CD4-positive, alpha-beta memory T cell (primary cell): ENCODE results near the gene ASIC2. TPM values are rescaled to one million over a fixed set of nuclear protein-coding genes. Genes with fewer than 3 reads are reported as not detected.

Source experiments
- CTCF ChIA-PET: fragments of 350-600 bp; sonication (Branson Sonifier 250); formaldehyde crosslinking; loops from one replicate; lab custom pipeline; 2021; ENCODE audit warnings: inconsistent platforms; ENCODE audit not compliant: partially characterized antibody; lab: Charles Lee
- POLR2A ChIA-PET: fragments of 350-600 bp; sonication (Branson Sonifier 250); formaldehyde crosslinking; loops from one replicate; lab custom pipeline; 2021; ENCODE audit not compliant: partially characterized antibody; lab: Charles Lee
- DNase-seq, 5 donors: peaks; one replicate each; pipeline versions ENCODE4 v3.0.0 to v3.0.0-alpha.2; 2020 to 2022; ENCODE audit warnings: mixed read lengths in 1 of 5
- H3K27ac ChIP-seq: one replicate; pipeline ENCODE4 v1.7.0; 2013; ENCODE audit warnings: low read depth, low read length
- H3K27me3 ChIP-seq: 2 replicates; pipeline ENCODE4 v1.7.0; 2013; ENCODE audit warnings: mild to moderate bottlenecking, low read length, moderate library complexity; ENCODE audit not compliant: insufficient read depth
- H3K36me3 ChIP-seq: 2 replicates; pipeline ENCODE4 v1.7.0; 2013; ENCODE audit warnings: mild to moderate bottlenecking, low read length, moderate library complexity; ENCODE audit not compliant: insufficient read depth
- H3K4me1 ChIP-seq: 2 replicates; pipeline ENCODE4 v1.7.0; 2013; ENCODE audit warnings: mild to moderate bottlenecking, low read length, moderate library complexity; ENCODE audit not compliant: insufficient read depth
- H3K4me3 ChIP-seq, 2 donors: one replicate each; pipeline ENCODE4 v1.7.0; 2013; ENCODE audit warnings: low read length in 2 of 2, mild to moderate bottlenecking in 1 of 2
- H3K9me3 ChIP-seq, 2 donors: one replicate each; pipeline ENCODE4 v1.7.0; 2013; ENCODE audit warnings: low read length in 2 of 2, control low read depth in 1 of 2; ENCODE audit not compliant: control insufficient read depth in 1 of 2
- H3K27ac Mint-ChIP-seq, 7 donors: one replicate each; pipeline ENCODE4 v1.8.0; 2020 to 2021; ENCODE audit warnings: mixed read lengths in 7 of 7, mild to moderate bottlenecking in 6 of 7, inconsistent platforms in 3 of 7, moderate library complexity in 3 of 7
- H3K27me3 Mint-ChIP-seq, 2 donors: one replicate each; pipeline ENCODE4 v1.8.0; 2020 to 2021; ENCODE audit warnings: mixed read lengths in 2 of 2
- H3K36me3 Mint-ChIP-seq, 2 donors: one replicate each; pipeline ENCODE4 v1.8.0; 2020 to 2021; ENCODE audit warnings: mixed read lengths in 2 of 2, inconsistent platforms in 1 of 2, mild to moderate bottlenecking in 1 of 2
- H3K4me1 Mint-ChIP-seq, 4 donors: one replicate each; pipeline ENCODE4 v1.8.0; 2020 to 2021; ENCODE audit warnings: mixed read lengths in 4 of 4, mild to moderate bottlenecking in 1 of 4
- H3K4me3 Mint-ChIP-seq, 8 donors: one replicate each; pipeline ENCODE4 v1.8.0; 2020 to 2021; ENCODE audit warnings: mixed read lengths in 8 of 8, mild to moderate bottlenecking in 7 of 8, moderate library complexity in 6 of 8, inconsistent platforms in 3 of 8
- H3K9me3 Mint-ChIP-seq, 8 donors: one replicate each; pipeline ENCODE4 v1.8.0; 2020 to 2021; ENCODE audit warnings: mixed read lengths in 8 of 8, mild to moderate bottlenecking in 5 of 8, inconsistent platforms in 3 of 8, moderate library complexity in 1 of 8
- intact Hi-C: fragments of 100-400 bp; cut with micrococcal nuclease; formaldehyde crosslinking; loops from one replicate; pipeline ENCODE4 v1.15.1; 2023
- polyA plus RNA-seq, 2 donors: library from polyadenylated mRNA; unstranded; fragments of 300-500 nt; fragmentation: Illumina TruSeq; gene quantifications; one replicate each; pipeline ENCODE4 v1.2.3, GENCODE V29; 2021
- total RNA-seq, 2 experiments: library from RNA; stranded (reverse); gene quantifications; one replicate each; pipeline ENCODE4 v1.2.3, GENCODE V29; 2021

ASIC2 gene
- total and polyA plus RNA-seq, 4 experiments from 2014 or later, result not detected

DNA sequence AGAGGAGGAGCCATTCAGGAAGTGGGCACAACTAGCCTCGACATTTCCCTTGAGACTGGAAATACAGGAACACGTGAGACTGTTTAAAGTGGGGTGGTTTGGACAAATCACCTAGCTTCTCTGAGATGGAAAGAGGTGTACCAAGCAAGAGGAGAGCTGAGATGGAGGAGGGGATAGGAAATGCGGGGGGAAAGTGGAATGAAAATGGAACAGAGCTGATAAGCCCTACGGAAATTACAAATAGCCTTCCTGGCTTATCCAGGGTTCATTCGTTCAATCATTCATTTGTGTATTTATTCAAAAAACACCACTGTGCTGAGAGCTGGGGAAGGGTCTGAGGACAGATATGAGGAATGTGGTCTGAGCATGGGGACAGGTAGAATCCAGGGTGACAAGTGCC lies 64.1 kb downstream of the ASIC2 start:
- Histone ChIP-seq H3K4me3 (no peak overlapping the region), H3K9me3 (no peaks in the 10 kb centered on the region), H3K27ac (no peak overlapping the region), H3K27me3 (no peaks in the 10 kb centered on the region), H3K36me3 (no peaks in the 10 kb centered on the region), H3K4me1 (no peaks in the 10 kb centered on the region)
- no peak for DNase-seq
- Mint-ChIP-seq H3K4me3 (no peak overlapping the region), H3K27ac (no peak overlapping the region), H3K4me1 (peaks cover 7 to 10% (median 9%) of the 10 kb centered on the region in 4 donors), H3K27me3 (peaks cover 3 to 7% of the 10 kb centered on the region in 2 donors), H3K9me3 (no peaks in the 10 kb centered on the region), H3K36me3 (no peaks in the 10 kb centered on the region)
- POLR2A ChIA-PET, result no interaction called here
- intact Hi-C loops, result no loop called here
- CTCF ChIA-PET, result no interaction called here

DNA sequence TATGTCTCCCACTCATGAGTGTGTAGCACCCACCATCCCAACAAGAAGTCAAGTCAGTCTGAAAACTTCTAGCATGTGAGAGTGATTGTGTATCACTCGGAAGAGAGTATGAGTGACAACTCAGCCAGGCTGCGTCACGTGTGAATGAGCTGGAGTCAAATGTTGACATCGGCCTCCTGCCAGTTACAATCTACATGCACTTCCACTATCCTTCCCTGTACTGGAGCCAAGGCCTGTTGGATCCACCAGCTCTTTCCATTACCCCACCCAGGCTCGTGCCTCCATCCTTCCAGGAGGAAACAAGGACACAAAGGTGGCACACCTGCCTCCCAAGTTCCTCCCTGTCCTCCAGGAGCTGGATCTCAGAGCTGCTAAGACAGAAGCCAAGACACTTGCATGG lies 64.5 kb downstream of the ASIC2 start:
- Histone ChIP-seq H3K27me3 (no peaks in the 10 kb centered on the region), H3K9me3 (no peaks in the 10 kb centered on the region), H3K4me3 (no peak overlapping the region), H3K4me1 (no peaks in the 10 kb centered on the region), H3K36me3 (no peaks in the 10 kb centered on the region), H3K27ac (no peak overlapping the region)
- intact Hi-C loops, result no loop called here
- CTCF ChIA-PET, result no interaction called here
- no peaks in the 10 kb centered on the region for H3K9me3 Mint-ChIP-seq
- H3K36me3 Mint-ChIP-seq, result no peaks in the 10 kb centered on the region
- peaks cover 3 to 7% of the 10 kb centered on the region in 2 donors for H3K27me3 Mint-ChIP-seq
- H3K4me3 Mint-ChIP-seq, result no peak overlapping the region
- no peak for DNase-seq
- H3K4me1 Mint-ChIP-seq, result peaks cover 3 to 6% (median 5%) of the 10 kb centered on the region in 4 donors
- no peak overlapping the region for H3K27ac Mint-ChIP-seq
- POLR2A ChIA-PET, result no interaction called here

DNA sequence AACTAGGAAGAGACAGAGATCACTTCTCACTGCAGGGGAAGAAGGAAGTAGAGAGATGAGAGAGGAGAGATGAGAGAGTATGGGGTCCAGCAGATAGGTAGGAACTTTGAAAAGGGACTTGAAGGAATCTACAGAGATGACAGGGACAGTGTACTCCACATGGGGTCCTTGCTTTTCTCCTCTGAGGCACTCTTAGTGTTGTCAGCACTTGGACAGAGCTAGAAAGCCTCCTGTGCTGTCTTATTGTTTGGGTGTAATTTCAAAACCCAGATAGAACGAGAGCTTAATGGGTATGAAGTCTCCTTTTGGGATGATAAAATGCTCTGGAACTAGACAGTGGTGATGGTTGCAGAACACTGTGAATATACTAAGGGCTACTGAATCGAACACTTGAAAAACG lies 65.2 kb downstream of the ASIC2 start:
- Mint-ChIP-seq H3K4me1 (no peaks in the 10 kb centered on the region), H3K27ac (no peak overlapping the region), H3K4me3 (no peak overlapping the region), H3K9me3 (no peaks in the 10 kb centered on the region), H3K36me3 (no peaks in the 10 kb centered on the region), H3K27me3 (peaks cover 3 to 7% of the 10 kb centered on the region in 2 donors)
- no peaks in the 10 kb centered on the region for H3K4me1 ChIP-seq
- no peaks in the 10 kb centered on the region for H3K9me3 ChIP-seq
- ChIA-PET POLR2A (no interaction called here), CTCF (no interaction called here)
- intact Hi-C loops, result no loop called here
- no peaks in the 10 kb centered on the region for H3K36me3 ChIP-seq
- no peaks in the 10 kb centered on the region for H3K27me3 ChIP-seq
- H3K4me3 ChIP-seq, result no peak overlapping the region
- no peak overlapping the region for H3K27ac ChIP-seq
- DNase-seq, result no peak

DNA sequence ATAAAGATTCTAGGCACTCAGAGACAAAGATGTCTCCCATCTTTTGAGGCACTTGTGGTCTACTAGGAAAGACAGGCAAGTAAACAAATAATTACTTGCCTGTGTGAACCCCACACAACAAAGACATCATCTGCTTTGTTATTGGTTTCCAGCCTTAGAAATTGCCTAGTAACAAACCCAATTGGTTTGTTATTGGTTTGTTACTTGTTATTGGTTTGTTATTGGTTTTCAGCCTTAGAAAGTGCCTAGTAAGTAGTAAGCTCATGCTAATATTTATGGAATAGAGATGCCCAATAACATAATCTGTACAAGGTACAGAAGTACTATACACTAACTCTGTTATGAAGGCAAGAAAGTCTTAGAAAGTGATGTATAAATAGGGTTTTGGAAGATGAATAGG lies 67.1 kb downstream of the ASIC2 start:
- H3K4me1 Mint-ChIP-seq, result no peaks in the 10 kb centered on the region
- Histone ChIP-seq H3K4me3 (no peak overlapping the region), H3K36me3 (no peaks in the 10 kb centered on the region), H3K27ac (no peak overlapping the region), H3K4me1 (no peaks in the 10 kb centered on the region), H3K9me3 (no peaks in the 10 kb centered on the region), H3K27me3 (no peaks in the 10 kb centered on the region)
- intact Hi-C loops, result no loop called here
- DNase-seq, result no peak
- no peaks in the 10 kb centered on the region for H3K36me3 Mint-ChIP-seq
- CTCF ChIA-PET, result no interaction called here
- H3K4me3 Mint-ChIP-seq, result no peak overlapping the region
- POLR2A ChIA-PET, result no interaction called here
- no peak overlapping the region for H3K27ac Mint-ChIP-seq
- no peaks in the 10 kb centered on the region for H3K9me3 Mint-ChIP-seq
- H3K27me3 Mint-ChIP-seq, result peaks cover 5 to 7% of the 10 kb centered on the region in 2 donors

DNA sequence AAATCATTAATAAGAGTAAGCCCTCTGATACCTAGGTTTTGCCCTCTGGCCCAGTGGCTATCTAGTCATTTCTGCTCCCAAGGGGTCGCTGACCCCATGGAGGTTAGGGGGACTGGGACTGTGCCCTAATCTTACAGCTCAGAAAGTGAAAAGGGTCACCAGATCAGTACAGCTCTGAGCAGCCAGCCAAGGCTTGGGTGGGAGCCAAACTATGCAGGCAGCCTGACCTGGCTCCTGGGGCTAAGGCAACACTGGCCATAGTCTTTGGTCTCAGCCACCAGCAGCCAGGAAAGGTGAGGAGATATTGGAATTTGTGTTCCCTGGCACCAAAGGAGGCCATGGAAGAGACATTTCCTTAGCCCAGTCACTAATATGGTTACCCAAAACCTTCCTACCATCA lies 67.6 kb downstream of the ASIC2 start:
- ChIA-PET CTCF (no interaction called here), POLR2A (no interaction called here)
- Histone ChIP-seq H3K27me3 (no peaks in the 10 kb centered on the region), H3K4me3 (no peak overlapping the region), H3K4me1 (no peaks in the 10 kb centered on the region), H3K36me3 (no peaks in the 10 kb centered on the region), H3K9me3 (no peaks in the 10 kb centered on the region), H3K27ac (no peak overlapping the region)
- no peak overlapping the region for H3K4me3 Mint-ChIP-seq
- H3K27ac Mint-ChIP-seq, result no peak overlapping the region
- intact Hi-C loops, result no loop called here
- H3K9me3 Mint-ChIP-seq, result no peaks in the 10 kb centered on the region
- no peaks in the 10 kb centered on the region for H3K4me1 Mint-ChIP-seq
- no peaks in the 10 kb centered on the region for H3K36me3 Mint-ChIP-seq
- H3K27me3 Mint-ChIP-seq, result peaks cover 5 to 7% of the 10 kb centered on the region in 2 donors
- DNase-seq, result no peak

DNA sequence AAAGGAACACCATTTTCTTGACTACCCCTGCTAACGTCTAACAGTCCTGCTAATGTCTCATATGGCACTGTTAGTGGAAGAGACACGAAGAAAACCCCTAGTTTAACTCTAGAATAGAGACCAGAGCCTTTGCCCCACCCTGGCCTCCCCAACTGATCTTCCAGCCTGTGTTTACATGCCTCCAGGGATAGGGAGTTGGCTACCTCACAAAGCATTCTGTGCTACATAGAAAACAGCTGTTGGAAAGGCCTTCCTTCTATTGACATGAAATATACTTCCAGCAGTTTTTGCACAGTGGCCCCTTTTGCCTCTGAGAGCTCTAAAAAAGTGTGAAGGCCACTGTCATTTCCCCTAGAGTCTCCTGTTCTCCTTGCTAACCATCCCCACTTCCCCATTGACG lies 73.1 kb downstream of the ASIC2 start:
- Histone ChIP-seq H3K27me3 (peaks cover 4% of the 10 kb centered on the region), H3K9me3 (no peaks in the 10 kb centered on the region), H3K4me3 (no peak overlapping the region), H3K36me3 (no peaks in the 10 kb centered on the region), H3K27ac (no peak overlapping the region), H3K4me1 (no peaks in the 10 kb centered on the region)
- Mint-ChIP-seq H3K4me1 (no peaks in the 10 kb centered on the region), H3K9me3 (peaks cover 0 to 2% (median 0%) of the 10 kb centered on the region in 8 donors), H3K27ac (no peak overlapping the region), H3K4me3 (no peak overlapping the region), H3K36me3 (no peaks in the 10 kb centered on the region), H3K27me3 (peaks cover 8 to 21% of the 10 kb centered on the region in 2 donors)
- CTCF ChIA-PET, result no interaction called here
- intact Hi-C loops, result no loop called here
- POLR2A ChIA-PET, result no interaction called here
- no peak for DNase-seq

DNA sequence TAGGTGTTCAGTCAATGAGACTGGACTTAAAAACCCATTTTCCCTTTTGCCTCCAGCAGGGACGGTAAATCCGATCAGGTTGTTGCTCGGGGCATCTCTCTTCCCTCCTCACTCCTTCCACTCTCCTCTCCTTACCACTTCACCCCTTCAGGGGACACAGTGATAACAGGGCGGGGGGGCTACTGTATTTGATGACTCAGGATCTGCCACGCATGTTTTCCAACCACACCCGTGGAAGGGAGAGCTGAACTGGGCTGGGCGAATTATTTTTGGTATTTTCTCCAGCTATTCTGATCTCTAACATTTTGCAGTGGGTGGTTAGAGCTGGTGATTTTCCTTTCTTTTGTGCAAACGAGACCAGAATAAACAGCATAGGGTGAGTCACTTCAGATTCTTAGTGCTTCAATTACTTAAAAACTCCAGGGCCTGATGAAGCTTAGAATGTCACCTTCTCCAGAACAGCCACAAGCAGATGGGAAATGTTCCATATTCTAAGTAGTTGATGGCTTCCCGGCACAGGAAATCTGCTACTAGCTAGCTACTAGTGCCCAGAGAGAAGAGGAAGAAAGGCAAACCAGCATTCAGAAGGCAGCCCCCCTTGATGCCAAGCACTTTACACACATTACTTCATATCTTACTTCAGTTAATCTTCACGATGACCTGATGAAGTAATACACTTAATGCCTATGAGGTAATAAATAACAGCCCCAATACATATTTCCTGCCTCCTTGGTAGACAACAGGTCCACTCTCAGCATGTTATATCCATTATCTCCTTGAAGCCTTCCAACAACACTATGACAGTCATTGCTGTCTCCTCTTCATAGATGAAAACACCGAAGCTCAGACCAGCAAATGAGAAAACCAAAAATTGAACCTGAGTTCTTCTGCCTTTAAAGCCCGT lies 74.1 kb downstream of the ASIC2 start:
- DNase-seq, result no peak
- H3K4me1 Mint-ChIP-seq, result no peaks in the 10 kb centered on the region
- CTCF ChIA-PET, result no interaction called here

More for the DNA sequence above, 74.1 kb downstream of the ASIC2 start:
- intact Hi-C loops, result no loop called here
- Histone ChIP-seq H3K4me3 (no peak overlapping the region), H3K9me3 (no peaks in the 10 kb centered on the region), H3K27me3 (peaks cover 4% of the 10 kb centered on the region), H3K4me1 (no peaks in the 10 kb centered on the region), H3K27ac (no peak overlapping the region), H3K36me3 (no peaks in the 10 kb centered on the region)
- H3K4me3 Mint-ChIP-seq, result no peak overlapping the region
- peaks cover 8 to 23% of the 10 kb centered on the region in 2 donors for H3K27me3 Mint-ChIP-seq
- no peak overlapping the region for H3K27ac Mint-ChIP-seq
- peaks cover 0 to 2% (median 0%) of the 10 kb centered on the region in 8 donors for H3K9me3 Mint-ChIP-seq
- POLR2A ChIA-PET, result no interaction called here
- no peaks in the 10 kb centered on the region for H3K36me3 Mint-ChIP-seq
